Endodermal cell (in vitro differentiated cells): ENCODE results near the gene ABL1. TPM values are rescaled to one million over a fixed set of nuclear protein-coding genes. Genes with fewer than 3 reads are reported as not detected.
"Not testable (repeated sequence)": the region's sequence is repeated elsewhere in the genome, so short reads cannot be mapped to it uniquely, and the experiment has no call there.

Experiments used
- DNase-seq: peaks from one replicate; pipeline ENCODE4 v3.0.0-alpha.2; 2017
- H3K27ac ChIP-seq: 2 replicates; pipeline ENCODE4 v1.5.1; 2013; ENCODE audit warnings: mild to moderate bottlenecking, low read depth, low read length, moderate library complexity
- H3K27me3 ChIP-seq: 2 replicates; pipeline ENCODE4 v1.6.1; 2013; ENCODE audit warnings: mild to moderate bottlenecking, low read length, moderate library complexity; ENCODE audit not compliant: insufficient read depth, control insufficient read depth, poor library complexity, severe bottlenecking
- H3K36me3 ChIP-seq: 2 replicates; pipeline ENCODE4 v1.7.0; 2013; ENCODE audit warnings: mild to moderate bottlenecking, low read length, moderate library complexity; ENCODE audit not compliant: control insufficient read depth, insufficient read depth
- H3K4me1 ChIP-seq: one replicate; pipeline ENCODE4 v1.7.0; 2013; ENCODE audit warnings: low read length; ENCODE audit not compliant: control insufficient read depth, insufficient read depth
- H3K4me3 ChIP-seq: 2 replicates; pipeline ENCODE4 v1.5.1; 2013; ENCODE audit warnings: mild to moderate bottlenecking, low read length, moderate library complexity
- H3K9ac ChIP-seq: 2 replicates; pipeline ENCODE4 v1.6.1; 2013; ENCODE audit warnings: mild to moderate bottlenecking, low read length, moderate library complexity; ENCODE audit not compliant: poor library complexity, severe bottlenecking; ENCODE audit errors: extremely low read depth
- H3K9me3 ChIP-seq: 2 replicates; pipeline ENCODE4 v1.6.1; 2013; ENCODE audit warnings: mild to moderate bottlenecking, low read length, moderate library complexity; ENCODE audit not compliant: control insufficient read depth
- H3K27ac Mint-ChIP-seq: 2 replicates; pipeline ENCODE4 v1.8.0; 2020; ENCODE audit warnings: mixed read lengths
- H3K27me3 Mint-ChIP-seq: 2 replicates; pipeline ENCODE4 v1.8.0; 2021; ENCODE audit warnings: mild to moderate bottlenecking, mixed read lengths; ENCODE audit not compliant: insufficient read depth
- H3K36me3 Mint-ChIP-seq: 2 replicates; pipeline ENCODE4 v1.8.0; 2020; ENCODE audit warnings: low read depth, mixed read lengths
- H3K4me1 Mint-ChIP-seq: 2 replicates; pipeline ENCODE4 v1.8.0; 2020; ENCODE audit warnings: mixed read lengths
- H3K4me3 Mint-ChIP-seq: 2 replicates; pipeline ENCODE4 v1.8.0; 2020; ENCODE audit warnings: mild to moderate bottlenecking, moderate library complexity, mixed read lengths
- H3K9me3 Mint-ChIP-seq: 2 replicates; pipeline ENCODE4 v1.8.0; 2020; ENCODE audit warnings: mild to moderate bottlenecking, mixed read lengths
- CTCF ChIP-seq: fragments of 200-600 bp; sonication (generic); conservative IDR thresholded peaks from 2 replicates; pipeline ENCODE4 v1.5.0; 2021; ENCODE audit warnings: antibody characterized with exemption, mild to moderate bottlenecking
- WGBS, 2 experiments: methylation state at CpG; one replicate each; pipeline versions ENCODE4 v1.1.5 to v1.1.7; 2013; ENCODE audit warnings: missing lambda C conversion rate in 2 of 2, mixed read lengths in 1 of 2; ENCODE audit not compliant: insufficient coverage in 1 of 2, insufficient read length in 1 of 2; 5-methylcytosine and 5-hydroxymethylcytosine counted together
- total RNA-seq, 2 donors: library from RNA; stranded (reverse); fragmentation: NEBNext Ultra II Directional in 1 of 2; extraction: Animal tissue kit (Norgen Biotek cat#: 25700) in 1 of 2; gene quantifications; 2 replicates in 1 of 2; 3 replicates in 1 of 2; pipeline ENCODE4 v1.2.1, GENCODE V29; 2021

The ABL1 gene
- total RNA-seq, 2 donors from 2014 or later, result 78.8 to 94.1 TPM

GRCh38 chr9:130847306-130848217 is 12.5 kb downstream of the ABL1 start:
- TF ChIP-seq CTCF, result peak; percentile 37
- Mint-ChIP-seq H3K9me3 (no peaks in the 10 kb centered on the region), H3K4me1 (peaks cover 27% of the 10 kb centered on the region), H3K4me3 (no peak overlapping the region), H3K27me3 (no peaks in the 10 kb centered on the region), H3K27ac (peak overlapping the region; percentile 83), H3K36me3 (peaks cover 14% of the 10 kb centered on the region)
- H3K27me3 ChIP-seq, result no peaks in the 10 kb centered on the region
- peak overlapping the region; percentile 80 for H3K27ac ChIP-seq
- WGBS, 2 experiments, result 47 to 65% methylated on average over 8 to 13 of the region's 13 CpGs
- H3K4me3 ChIP-seq, result no peak overlapping the region
- H3K4me1 ChIP-seq, result peaks cover 5% of the 10 kb centered on the region
- H3K9ac ChIP-seq, result no peak overlapping the region
- peak; percentile 78 for DNase-seq
- peaks cover 5% of the 10 kb centered on the region for H3K36me3 ChIP-seq
- no peaks in the 10 kb centered on the region for H3K9me3 ChIP-seq

- not testable (repeated sequence) for H3K27ac Mint-ChIP-seq, H3K9ac ChIP-seq
These were observed 13.5 kb downstream of the ABL1 start for GRCh38 chr9:130848514-130848913.

GRCh38 chr9:130849356-130849755 is 14.3 kb downstream of the ABL1 start:
- H3K27ac ChIP-seq, result no peak overlapping the region

More at GRCh38 chr9:130848514-130848913, 13.5 kb downstream of the ABL1 start:
- not testable (repeated sequence) for H3K27me3 Mint-ChIP-seq, H3K27ac ChIP-seq, H3K4me3 ChIP-seq, H3K36me3 ChIP-seq, H3K9me3 Mint-ChIP-seq, H3K4me1 ChIP-seq, H3K9me3 ChIP-seq, H3K4me3 Mint-ChIP-seq, H3K27me3 ChIP-seq
- Mint-ChIP-seq H3K36me3 (peaks cover 18% of the 10 kb centered on the region), H3K4me1 (peaks cover 27% of the 10 kb centered on the region)
- DNase-seq, result peak; percentile 5
- WGBS, 2 experiments, result 95 to 99% methylated on average over 3 to 8 of the region's 8 CpGs

More at GRCh38 chr9:130849356-130849755, 14.3 kb downstream of the ABL1 start:
- WGBS, 2 experiments, result 95% methylated on average over 9 of the region's 9 CpGs
- no peaks in the 10 kb centered on the region for H3K27me3 ChIP-seq
- H3K9me3 Mint-ChIP-seq, result no peaks in the 10 kb centered on the region
- H3K9me3 ChIP-seq, result no peaks in the 10 kb centered on the region
- no peak overlapping the region for H3K4me3 ChIP-seq
- peaks cover 25% of the 10 kb centered on the region for H3K4me1 Mint-ChIP-seq
- no peak overlapping the region for H3K27ac Mint-ChIP-seq
- H3K9ac ChIP-seq, result no peak overlapping the region
- peaks cover 5% of the 10 kb centered on the region for H3K4me1 ChIP-seq
- peaks cover 14% of the 10 kb centered on the region for H3K36me3 ChIP-seq
- H3K4me3 Mint-ChIP-seq, result no peak overlapping the region
- H3K36me3 Mint-ChIP-seq, result peaks cover 21% of the 10 kb centered on the region
- no peaks in the 10 kb centered on the region for H3K27me3 Mint-ChIP-seq
- DNase-seq, result no peak
- no peak for TF ChIP-seq CTCF
